Activated CD8-positive, alpha-beta memory T cell treated with anti-CD3 and anti-CD28 coated beads, Interleukin-2, amount 50 U/mL, for 24 hours (primary cell): ENCODE data around the gene PDZK1.
"Not testable (repeated sequence)": the region's sequence is repeated elsewhere in the genome, so short reads cannot be mapped to it uniquely, and the experiment has no call there.

Source experiments
- DNase-seq: peaks from one replicate; pipeline ENCODE4 v3.0.0-alpha.2; 2020; ENCODE audit errors: extremely low read depth

Gene PDZK1

DNA sequence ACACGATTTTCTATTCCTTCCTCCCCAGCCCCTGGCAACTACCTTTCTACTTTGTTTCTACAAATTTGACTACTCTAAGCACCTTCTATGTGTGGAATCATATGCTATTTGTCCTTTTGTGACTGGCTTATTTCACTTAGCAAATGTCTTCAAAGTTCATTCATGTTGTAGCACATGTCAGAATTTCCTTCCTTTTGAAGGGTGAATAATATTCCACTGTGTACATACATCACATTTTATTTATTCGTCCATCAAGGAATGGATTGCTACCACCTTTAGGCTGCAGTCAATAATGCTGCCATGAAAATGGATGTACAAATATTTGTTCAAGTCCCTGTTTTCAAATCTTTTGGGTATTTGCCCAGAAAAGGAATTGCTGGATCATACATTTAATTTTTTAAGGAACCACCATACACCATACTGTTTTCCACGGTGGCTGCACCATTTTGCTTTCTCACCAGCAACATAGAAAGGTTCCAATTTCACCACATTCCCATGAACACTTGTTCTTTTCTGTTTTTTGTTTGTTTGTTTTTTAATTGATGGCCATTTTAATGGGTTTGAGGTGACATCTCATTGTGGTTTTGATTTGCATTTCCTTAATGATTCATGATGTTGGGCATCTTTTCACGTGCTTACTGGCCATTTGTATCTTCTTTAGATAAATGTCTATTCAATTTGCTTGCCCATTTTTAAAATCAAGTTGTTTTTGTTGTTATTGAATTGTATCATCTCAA is 3.3 kb upstream of the PDZK1 start:
- DNase-seq: no peak

DNA sequence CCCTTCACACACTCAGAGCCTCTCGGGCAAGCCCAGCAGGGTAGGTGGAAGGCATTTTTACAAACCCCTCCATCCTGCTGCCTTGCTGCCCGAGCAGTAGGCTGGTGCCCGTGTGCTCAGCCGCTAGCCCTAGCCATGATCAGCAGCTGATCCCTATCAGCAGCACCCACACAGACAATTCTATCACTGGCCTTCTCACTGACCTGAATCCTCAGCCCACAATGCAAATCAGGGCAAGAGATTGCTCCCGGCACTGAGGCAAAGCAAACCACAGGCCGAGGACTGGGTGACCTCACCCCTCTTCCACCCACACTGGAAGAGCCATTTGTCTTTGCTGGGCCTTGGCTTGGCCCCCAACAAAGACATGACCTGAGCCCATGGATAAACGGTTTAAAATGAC is 895 bp upstream of the PDZK1 start:
- DNase-seq: no peak

DNA sequence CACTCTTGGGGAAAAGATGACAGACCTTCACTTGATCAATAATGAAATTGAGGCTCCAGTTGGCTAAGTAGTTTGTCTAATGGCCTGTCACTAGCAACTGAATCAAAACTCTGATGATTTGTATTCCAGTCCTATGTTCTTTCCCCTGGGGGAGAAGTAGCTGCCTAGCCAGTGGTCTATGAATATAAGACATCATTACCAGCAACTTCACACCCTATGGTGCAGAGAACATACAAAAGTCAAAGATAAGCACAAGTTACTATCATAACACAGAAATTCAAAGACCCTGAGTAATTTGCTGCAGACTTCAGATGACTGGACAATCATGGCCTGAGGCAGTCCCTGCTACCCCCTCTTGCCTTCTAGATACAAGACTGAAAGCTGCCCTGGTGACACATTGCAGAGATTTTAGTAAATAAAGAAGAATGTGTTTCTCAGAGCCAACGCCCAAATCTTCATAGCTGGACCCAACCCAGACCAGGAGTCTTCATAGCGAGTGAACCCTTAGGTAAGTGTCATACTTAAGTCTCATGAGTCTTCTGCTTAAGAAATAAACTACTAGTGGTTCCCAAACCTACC is 993 bp downstream of the PDZK1 start:
- no peak for DNase-seq

DNA sequence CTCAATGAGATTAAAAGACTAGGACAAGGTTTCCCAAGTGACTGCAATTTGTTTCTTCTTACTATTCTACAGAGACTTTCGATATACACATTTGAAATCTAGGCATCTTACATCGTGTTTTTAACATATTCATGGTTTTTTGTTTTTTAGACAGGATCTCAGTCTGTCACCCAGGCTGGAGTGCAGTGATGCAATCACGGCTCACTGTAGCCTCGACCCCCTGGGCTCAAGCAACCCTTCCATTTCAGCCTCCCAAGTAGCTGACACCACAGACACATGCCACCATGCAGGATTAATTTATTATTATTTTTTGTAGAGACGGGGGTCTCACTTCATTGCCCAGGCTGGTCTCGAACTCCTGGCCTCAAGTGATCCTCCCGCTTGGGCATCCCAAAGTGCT is 1.5 kb downstream of the PDZK1 start:
- no peak for DNase-seq

DNA sequence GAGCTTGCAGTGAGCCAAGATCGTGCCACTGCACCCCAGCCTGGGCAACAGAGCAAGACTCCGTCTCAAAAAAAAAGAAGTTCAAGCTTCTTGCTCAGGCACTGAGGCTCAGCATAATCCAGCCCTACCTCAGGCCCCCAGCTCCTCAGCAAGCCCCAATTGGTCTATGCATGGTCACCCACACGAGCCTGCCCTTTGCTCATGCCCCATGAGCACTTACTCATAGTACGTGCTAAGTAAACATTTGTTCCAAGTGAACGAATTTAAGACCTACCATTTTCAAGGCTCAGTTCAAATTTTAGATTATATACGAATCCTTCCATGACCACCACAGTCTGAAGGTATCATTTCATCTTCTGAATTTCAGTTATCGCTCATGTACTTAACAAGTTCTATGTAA is 4.3 kb downstream of the PDZK1 start:
- DNase-seq: no peak

DNA sequence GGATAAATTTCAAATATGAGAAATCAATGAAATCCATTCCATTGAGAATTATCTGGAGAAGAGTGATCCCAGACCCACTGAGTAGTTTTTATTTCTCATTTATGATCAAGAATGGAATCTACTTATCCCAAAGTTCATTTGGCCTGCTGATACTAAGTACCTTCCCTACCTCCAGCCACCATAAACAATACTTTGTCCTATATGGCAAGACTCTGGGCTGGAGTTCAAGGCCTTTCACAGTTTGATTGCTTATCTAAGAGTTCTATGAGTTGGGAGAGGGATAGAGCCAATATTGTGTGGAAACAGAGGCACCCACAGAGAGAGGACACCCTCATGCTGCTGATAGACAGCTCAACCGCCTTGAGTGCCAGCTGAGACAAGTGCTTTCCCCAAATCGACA is 5.1 kb downstream of the PDZK1 start:
- DNase-seq: no peak

DNA sequence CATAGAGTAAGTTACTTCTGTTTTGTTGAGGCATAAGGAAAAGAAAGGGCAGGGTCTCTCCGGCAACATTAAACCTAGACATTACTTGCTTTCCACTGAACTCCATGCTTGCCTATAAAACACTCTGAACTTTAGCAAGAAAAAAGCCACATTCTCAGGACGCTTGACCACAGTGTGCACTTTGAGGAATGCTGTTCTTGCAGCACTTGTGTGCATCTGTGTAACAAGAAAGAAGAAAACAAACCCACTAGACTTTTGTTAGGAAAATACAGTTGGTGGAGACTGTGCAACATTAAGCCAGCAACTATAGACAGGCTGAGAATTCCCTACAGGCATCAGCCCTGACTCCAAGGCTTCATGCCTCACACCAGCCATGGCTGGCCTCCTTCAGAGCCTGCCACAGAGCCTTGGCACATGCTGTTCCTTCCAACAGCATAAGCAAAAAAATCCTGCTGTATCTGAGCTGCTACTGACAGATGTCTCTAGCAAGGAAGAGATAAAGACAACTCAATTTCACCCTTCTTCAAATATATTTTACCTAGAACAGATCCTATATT is 5.8 kb downstream of the PDZK1 start:
- DNase-seq: no peak

DNA sequence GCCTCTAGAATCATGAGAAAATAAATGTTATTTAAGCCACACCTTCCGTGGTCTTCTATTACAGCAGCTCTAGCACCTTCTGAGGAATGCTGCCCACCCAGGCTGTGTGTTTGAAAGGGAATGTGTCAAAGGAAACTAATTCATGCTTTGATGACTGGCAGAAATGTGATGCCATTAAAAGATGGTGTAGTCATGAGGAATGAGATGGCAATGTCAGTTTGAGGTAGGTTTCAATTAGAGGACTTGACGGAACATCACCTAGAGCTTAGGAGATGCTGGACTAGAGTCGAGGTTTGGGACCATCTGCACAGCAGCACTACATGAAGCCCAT is 10.6 kb downstream of the PDZK1 start:
- DNase-seq: no peak

DNA sequence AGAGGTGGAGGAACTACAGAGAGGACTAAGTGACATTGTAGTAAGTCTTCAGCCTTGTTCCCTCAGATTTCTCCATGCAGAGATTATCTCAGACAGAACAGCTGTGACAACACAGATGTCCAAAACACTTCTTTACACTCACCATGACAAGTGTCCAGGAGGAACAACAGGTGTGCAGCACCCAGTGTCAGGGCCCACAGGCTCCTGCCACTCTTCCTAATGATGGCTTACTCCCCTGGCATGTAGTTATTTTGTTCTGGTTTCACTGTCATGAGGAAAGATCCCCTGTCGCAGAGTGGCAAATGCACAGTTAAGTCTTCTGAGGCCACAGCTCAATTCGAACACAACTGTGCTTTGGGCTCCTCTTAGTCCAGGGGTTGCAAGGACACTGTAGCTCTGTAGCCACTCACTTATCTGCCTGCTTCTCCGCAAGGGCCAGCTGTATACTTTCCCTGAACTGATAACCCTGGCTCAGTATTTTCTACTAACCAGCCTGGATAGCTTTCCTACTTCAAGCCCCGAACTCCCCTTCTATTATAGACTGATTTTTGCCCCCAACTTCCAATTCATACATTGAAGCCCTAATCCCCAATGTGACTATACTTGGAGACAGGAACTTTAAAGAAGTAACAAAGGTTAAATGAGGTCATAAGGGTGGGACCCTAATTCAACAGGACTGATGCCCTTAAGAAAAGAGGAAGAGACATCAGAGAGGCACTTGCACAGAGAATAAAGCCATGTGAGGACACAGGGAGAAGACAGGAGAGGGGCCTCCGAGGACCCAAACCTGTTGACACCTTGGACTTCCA is 11.1 kb downstream of the PDZK1 start:
- DNase-seq: no peak

DNA sequence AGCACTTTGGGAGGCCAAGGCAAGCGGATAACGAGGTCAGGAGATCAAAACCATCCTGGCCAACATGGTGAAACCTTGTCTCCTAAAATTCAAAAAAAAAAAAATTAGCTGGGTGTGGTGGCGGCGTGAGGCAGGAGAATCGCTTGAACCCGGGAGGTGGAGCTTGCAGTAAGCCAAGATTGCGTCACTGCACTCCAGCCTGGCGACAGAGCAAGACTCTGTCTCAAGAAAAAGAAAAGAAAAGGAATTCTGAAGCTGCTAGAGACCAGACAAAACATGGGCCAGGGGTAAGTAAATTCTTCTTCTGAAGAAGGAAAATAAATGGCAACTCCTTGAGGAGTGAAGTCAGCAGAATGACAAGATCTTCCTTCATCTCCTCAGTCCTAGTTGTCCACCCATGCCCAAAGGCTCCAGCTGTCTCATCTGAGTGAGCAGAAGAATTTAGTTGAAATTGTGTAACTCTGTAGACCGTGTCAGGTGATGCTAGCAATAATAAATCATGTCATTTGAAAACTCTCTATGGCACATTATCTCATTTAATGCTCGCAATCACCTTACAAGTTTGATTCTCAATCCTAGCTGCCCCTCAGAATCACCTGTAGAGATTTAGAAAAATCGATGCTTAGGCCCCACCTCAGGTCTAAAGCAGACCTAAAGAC is 14.3 kb downstream of the PDZK1 start:
- no peak for DNase-seq

DNA sequence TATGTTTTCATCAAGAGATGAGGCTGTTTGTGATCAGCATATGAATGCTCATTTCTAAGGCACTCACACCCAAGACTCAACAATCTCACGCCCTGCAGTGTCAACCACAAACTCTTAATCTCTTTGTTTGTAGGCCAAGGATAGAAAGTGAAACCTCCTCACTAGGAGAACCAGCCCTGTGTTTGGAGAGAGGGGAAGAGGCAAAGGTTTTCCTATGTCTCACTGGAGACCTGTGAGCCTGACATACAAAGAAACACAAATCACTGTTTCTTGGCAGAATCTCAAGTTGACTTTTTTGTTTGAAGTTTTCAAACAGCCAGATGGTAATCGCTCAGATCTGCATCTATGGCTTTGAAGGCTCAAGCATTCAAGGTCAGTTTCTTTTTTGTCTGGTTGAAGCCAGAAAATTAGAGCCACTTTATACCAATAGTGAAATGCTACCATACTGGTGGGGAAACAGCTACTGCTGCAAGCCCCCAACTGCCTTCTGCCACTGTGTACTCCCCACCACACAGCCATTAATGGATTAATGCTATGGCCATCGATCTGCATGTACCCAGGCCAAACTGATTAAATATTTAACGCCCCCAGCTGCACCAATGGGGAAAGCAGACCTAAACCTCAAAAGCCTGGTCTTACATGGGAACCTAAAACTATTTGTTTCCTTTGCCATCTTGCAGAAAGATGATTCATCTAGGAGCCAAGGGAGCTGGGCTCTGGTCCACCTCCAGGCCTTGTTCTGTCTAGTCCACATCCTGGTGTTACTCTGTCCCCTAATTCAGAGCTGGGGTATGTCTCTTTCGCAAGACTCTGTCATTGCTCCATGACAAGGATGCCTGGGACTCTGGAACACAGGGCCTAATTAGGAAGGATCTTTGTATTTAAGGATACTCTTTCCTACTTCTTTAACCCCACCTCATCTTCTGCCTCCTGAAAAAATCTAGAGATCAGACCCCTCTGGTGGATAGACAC is 16.3 kb downstream of the PDZK1 start:
- DNase-seq: peak; percentile 15

DNA sequence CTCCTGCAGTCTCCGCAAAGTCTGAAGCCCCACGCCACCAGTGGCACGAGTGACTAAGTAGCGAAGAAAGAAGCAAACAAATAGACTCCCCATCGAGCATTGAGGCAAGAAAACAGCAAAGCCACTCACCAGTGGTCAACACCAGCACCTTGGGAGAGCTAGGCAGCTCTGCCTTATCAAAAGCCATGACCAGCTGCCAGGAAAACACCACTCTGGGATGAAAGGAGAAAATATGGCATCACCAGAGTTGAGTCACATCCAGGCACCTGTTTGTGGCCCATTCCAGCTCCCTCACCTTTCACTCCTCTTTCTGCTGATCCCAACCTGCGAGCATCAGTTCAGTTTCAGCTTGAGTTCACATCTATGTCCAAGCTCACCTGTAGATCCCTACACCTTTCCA is 17.2 kb downstream of the PDZK1 start:
- DNase-seq: no peak

DNA sequence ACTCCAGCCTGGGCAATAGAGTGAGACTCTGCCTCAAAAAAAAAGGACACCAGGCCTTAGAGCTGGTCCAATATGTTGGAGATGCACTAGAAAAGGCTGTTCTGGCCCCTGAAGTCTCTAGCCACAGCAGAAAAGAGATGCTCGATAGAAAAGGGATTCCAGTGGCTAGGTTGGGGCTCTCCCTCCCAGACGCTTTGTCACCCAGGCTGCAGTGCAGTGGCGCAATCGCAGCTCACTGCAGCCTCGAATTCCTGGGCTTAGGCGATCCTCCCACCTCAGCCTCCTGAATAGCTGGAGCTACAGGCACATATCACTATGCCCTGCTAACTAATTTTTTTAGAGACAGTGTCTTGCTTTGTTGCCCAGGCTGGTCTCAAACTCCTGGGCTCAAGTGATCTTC is 18.2 kb downstream of the PDZK1 start:
- DNase-seq: no peak

DNA sequence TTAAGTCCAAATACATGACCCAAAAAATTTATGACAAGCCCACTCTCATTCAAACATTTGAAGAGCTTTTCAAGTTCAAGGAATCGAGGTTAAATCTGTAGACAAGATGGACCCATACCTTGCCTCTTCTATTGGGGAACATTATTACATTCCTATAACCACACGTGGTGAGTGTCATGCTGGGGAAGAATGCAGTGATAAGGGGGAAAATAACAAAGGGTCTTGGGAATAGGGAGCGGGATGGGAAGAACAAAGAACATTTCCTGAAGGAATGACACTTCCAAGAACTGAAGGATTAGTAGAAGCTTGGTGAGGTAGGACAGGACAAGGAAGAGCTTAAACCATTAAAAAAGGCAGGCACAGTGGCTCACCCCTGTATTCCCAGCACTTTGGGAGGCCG is 18.8 kb downstream of the PDZK1 start:
- no peak for DNase-seq

DNA sequence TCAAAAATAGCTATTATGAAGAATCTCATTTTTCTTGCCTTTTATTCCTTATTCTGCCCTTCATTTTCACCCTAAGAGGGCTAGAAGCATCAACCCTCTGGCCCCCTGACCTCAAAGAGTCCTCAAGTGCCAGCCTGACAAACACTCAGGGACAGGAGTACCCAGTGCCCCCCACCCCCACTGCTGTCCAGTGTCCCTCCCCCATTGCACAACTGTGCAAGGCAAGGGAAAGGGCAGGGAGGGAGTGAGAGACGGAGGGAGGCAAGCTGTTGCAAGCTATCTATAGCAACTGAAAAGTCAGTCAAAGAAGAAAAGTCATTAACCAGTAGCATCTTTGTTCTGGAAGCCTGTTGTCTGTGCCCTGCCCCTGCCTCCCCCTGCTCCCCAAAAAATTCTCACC is 21.1 kb downstream of the PDZK1 start:
- DNase-seq: not testable (repeated sequence)

DNA sequence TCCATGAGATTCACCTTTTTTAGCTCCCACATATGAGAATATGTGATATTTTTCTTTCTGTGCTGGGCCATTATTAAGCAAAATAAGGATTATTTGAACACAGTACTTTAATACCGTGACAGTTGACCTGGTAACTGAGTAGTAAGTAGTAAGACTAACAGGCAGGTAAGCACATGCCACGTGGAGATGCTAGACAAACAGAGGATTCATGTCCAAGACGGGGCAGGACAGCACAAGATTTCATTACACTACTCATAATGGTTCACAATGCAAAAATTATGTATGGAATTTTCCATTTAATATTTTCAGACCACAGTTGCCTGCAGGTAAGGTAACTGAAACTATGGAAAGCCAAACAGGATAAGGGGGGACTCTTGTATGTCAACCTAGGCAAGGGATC is 22.3 kb downstream of the PDZK1 start:
- not testable (repeated sequence) for DNase-seq

DNA sequence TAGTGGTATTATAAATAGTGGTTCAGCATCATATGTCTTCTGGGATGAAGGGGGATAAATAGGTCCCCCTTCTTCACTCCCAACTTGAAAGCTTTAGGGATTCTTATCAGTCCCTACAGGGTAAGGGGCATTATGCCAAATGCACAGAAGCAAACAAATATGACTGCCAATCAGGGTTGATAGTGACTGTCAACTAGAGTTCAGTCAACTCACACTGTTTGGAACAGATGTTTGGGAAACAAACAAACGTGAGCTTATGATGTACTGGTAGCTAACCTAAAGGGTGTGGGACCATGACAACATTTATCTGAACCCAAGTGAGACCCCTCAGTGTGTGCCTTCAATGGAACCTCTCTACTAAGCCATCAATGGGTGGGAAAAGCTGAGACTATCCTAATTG is 34.0 kb downstream of the PDZK1 start:
- DNase-seq: not testable (repeated sequence)

DNA sequence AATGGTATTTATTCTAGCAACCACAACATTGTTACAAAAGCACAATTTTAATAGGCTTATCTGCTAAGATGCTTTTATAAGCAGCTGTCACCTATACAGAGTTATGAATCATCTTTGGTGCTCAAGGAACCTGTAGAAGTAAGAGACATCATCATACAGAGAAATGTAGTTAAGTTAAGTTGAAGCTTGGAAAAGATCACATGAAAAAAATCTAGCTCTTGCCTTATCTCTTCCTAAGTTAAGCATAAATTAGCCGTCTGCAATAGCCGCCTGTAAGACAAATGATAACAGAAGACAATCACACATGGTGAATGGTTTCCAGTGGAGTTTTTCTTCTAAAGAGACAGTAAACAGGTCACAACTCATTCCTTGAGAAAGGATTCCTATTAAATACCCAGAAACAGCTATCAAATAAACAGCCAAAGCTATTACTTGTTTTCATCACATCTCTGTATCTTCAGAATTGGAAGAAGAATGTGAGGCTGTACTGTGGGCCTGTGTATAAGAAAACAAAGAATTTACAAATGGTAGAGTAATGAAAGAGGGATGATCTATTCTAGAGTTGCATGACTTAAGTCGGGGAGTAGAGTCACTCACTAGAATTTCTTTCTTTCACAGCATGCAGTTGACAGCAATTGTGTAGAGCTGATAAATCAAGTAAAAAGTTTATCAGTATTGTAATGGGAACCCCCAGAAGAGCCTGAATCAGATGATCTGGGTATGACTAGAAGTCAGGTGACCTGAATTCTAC is 36.0 kb downstream of the PDZK1 start:
- DNase-seq: not testable (repeated sequence)

DNA sequence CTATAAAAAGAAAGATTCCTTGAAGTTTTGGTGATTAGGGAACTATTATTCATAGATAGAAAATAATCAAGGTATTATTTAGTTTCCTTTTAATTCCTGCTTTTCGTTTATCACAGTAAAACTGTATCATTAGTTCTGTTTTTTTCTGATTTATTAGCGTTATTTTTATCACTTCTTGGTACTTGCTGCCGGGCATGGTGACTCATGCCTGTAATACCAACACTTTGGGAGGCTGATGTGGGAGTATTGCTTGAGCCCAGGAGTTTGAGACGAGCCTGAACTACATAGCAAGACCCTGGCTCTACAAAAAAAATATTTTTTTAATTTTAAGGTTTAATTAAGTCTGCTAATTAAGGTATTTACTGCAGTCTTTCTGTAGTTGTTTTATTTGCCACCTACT is 42.2 kb downstream of the PDZK1 start:
- DNase-seq: not testable (repeated sequence)

DNA sequence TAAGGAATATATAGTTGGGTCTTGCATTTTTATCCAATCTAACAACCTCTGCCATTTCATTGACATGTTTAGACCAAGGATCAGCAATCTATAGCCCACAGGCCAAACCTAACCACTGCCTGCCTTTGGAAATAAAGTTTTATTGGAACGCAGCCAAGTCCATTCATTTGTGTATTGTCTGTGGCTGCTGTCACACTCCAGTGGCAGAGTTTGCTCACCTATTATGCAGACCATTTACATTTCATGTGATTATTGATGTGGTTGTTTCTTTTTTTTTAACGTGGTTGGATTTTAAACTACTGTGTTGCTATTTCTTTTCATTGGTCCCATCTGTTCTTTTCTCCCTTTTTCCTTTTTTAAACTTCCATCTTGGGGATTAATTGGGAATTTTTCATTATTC is 44.7 kb downstream of the PDZK1 start:
- DNase-seq: not testable (repeated sequence)
